ENCODE results near the gene SH2D3C. TPM values are rescaled to one million over a fixed set of nuclear protein-coding genes. Genes with fewer than 3 reads are reported as not detected.

The SH2D3C gene
- total RNA-seq, 1 donor from 2014 or later, result 5.8 TPM

DNA sequence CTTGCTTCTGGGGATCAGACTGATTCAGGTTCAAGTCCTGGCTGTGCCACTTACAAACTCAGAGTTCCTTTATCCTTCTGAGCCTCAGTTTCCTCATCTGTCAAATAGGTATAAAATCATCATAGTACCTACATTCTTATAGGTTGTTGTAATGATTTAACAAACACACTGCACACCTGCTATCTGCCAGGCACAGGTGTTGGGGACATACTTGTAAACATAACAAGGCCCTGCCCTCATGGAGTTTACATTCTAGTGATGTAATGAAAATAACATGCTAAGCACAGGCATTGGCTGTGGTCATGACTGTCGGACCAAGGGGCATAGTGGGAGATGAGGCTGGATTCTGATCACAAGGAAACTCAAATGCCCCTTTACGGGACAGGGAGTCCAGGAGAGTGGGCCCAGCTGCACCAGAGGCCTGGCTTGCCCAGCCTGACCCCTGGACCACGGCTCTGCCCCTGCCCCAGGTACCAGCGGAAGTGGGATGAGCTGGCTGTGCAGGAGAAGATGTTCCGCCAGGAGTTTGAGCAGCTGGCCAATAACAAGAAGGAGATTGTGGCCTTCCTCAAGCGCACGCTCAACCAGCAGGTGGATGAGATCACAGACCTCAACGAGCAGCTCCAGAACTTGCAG, 69.4 kb downstream of the SH2D3C start:
- H3K36me3 ChIP-seq (ENCODE audit: insufficient read depth, low read length), result no peaks in the 10 kb centered on the region
- no peak for FAIRE-seq
- H2AFZ ChIP-seq (ENCODE audit: low read depth, low read length), result no peak overlapping the region
- H3K9ac ChIP-seq (ENCODE audit: low read length), result no peak overlapping the region
- no peaks in the 10 kb centered on the region for H3K4me1 ChIP-seq (ENCODE audit: insufficient read depth, low read length)
- Mint-ChIP-seq H3K27me3 (ENCODE audit: low read depth, unreplicated experiment) (peaks cover 6% of the 10 kb centered on the region), H3K27ac (ENCODE audit: unreplicated experiment) (no peak overlapping the region), H3K9me3 (ENCODE audit: unreplicated experiment) (no peaks in the 10 kb centered on the region), H3K4me1 (ENCODE audit: low read depth, unreplicated experiment) (no peaks in the 10 kb centered on the region), H3K36me3 (ENCODE audit: low read depth, unreplicated experiment) (peaks cover 12% of the 10 kb centered on the region), H3K4me3 (ENCODE audit: unreplicated experiment) (no peak overlapping the region)
- peaks cover 35% of the 10 kb centered on the region for H4K20me1 ChIP-seq (ENCODE audit: insufficient read depth, low read length)
- no peak overlapping the region for H3K27ac ChIP-seq (ENCODE audit: low read depth, low read length)
- H3K4me3 ChIP-seq (ENCODE audit: insufficient read depth, low read depth, low read length), result no peak overlapping the region
- H3K9me3 ChIP-seq (ENCODE audit: insufficient read depth, low read depth, low read length), result no peaks in the 10 kb centered on the region
- H3K79me2 ChIP-seq (ENCODE audit: insufficient read depth, low read length), result peaks cover under 1% of the 10 kb centered on the region
- H3K27me3 ChIP-seq (ENCODE audit: insufficient read depth, low read length), result no peaks in the 10 kb centered on the region
- no peak overlapping the region for H3K4me2 ChIP-seq (ENCODE audit: low read length)
- DNase-seq (ENCODE audit: low read depth), result no peak
- TF ChIP-seq EZH2 (IDR thresholded peaks at IDR 0.05; ENCODE audit: insufficient read depth, low read length) (no peak), CTCF (IDR thresholded peaks at IDR 0.05; ENCODE audit: insufficient read depth, low read depth, low read length) (no peak)

GRCh38 chr9:127707766-127708165, 70.7 kb downstream of the SH2D3C start:
- peaks cover 2% of the 10 kb centered on the region for H3K9me3 Mint-ChIP-seq (ENCODE audit: unreplicated experiment)
- no peak for FAIRE-seq

More at GRCh38 chr9:127707766-127708165, 70.7 kb downstream of the SH2D3C start:
- H3K79me2 ChIP-seq (ENCODE audit: insufficient read depth, low read length), result no peaks in the 10 kb centered on the region
- H3K36me3 ChIP-seq (ENCODE audit: insufficient read depth, low read length), result no peaks in the 10 kb centered on the region
- H4K20me1 ChIP-seq (ENCODE audit: insufficient read depth, low read length), result peaks cover 25% of the 10 kb centered on the region
- no peaks in the 10 kb centered on the region for H3K9me3 ChIP-seq (ENCODE audit: insufficient read depth, low read depth, low read length)
- no peaks in the 10 kb centered on the region for H3K4me1 ChIP-seq (ENCODE audit: insufficient read depth, low read length)
- no peak overlapping the region for H3K9ac ChIP-seq (ENCODE audit: low read length)
- H3K27ac ChIP-seq (ENCODE audit: low read depth, low read length), result no peak overlapping the region
- Mint-ChIP-seq H3K4me1 (ENCODE audit: low read depth, unreplicated experiment) (no peaks in the 10 kb centered on the region), H3K4me3 (ENCODE audit: unreplicated experiment) (no peak overlapping the region), H3K27ac (ENCODE audit: unreplicated experiment) (no peak overlapping the region), H3K36me3 (ENCODE audit: low read depth, unreplicated experiment) (peaks cover 12% of the 10 kb centered on the region), H3K27me3 (ENCODE audit: low read depth, unreplicated experiment) (peaks cover 9% of the 10 kb centered on the region)
- no peak overlapping the region for H2AFZ ChIP-seq (ENCODE audit: low read depth, low read length)
- no peaks in the 10 kb centered on the region for H3K27me3 ChIP-seq (ENCODE audit: insufficient read depth, low read length)
- no peak overlapping the region for H3K4me2 ChIP-seq (ENCODE audit: low read length)
- DNase-seq (ENCODE audit: low read depth), result no peak
- TF ChIP-seq CTCF (IDR thresholded peaks at IDR 0.05; ENCODE audit: insufficient read depth, low read depth, low read length), result no peak
- no peak for TF ChIP-seq EZH2 (IDR thresholded peaks at IDR 0.05; ENCODE audit: insufficient read depth, low read length)
- no peak overlapping the region for H3K4me3 ChIP-seq (ENCODE audit: insufficient read depth, low read depth, low read length)

All from astrocyte (in vitro differentiated cells and primary cell).